HG03378 (cell line): ENCODE data around the gene HSD11B1L.
"Not testable (repeated sequence)": the region's sequence is repeated elsewhere in the genome, so short reads cannot be mapped to it uniquely, and the experiment has no call there.

Source experiments
- ATAC-seq: cut with Tn5 transposase; IDR thresholded peaks from one replicate; pipeline ENCODE4 v1.9.1; 2021; ENCODE audit warnings: mild to moderate bottlenecking, moderate library complexity; ENCODE audit not compliant: unreplicated experiment

The HSD11B1L gene

GRCh38 chr19:5686647-5687359 lies 6.0 kb downstream of the HSD11B1L start:
- ATAC-seq = peak; percentile 42

GRCh38 chr19:5687360-5688198 lies 6.8 kb downstream of the HSD11B1L start:
- ATAC-seq = no peak

GRCh38 chr19:5688262-5688881 lies 7.5 kb downstream of the HSD11B1L start:
- not testable (repeated sequence) for ATAC-seq

- ATAC-seq = peak; percentile 41
Observed at GRCh38 chr19:5690125-5690954, 9.5 kb downstream of the HSD11B1L start, which contains the start of gene RPL36. Gene RPL36, plus strand, starts transcription at chr19:5690295. Its CDS starts 213 bp downstream, at chr19:5690508.

GRCh38 chr19:5690955-5691821 lies 10.4 kb downstream of the HSD11B1L start:
- no peak for ATAC-seq

- ATAC-seq = no peak
Observed at GRCh38 chr19:5691822-5692722, 11.2 kb downstream of the HSD11B1L start.

- no peak for ATAC-seq
Observed at GRCh38 chr19:5692723-5693194, 11.9 kb downstream of the HSD11B1L start.

- ATAC-seq = no peak
Observed at GRCh38 chr19:5693195-5694166, 12.7 kb downstream of the HSD11B1L start.

- ATAC-seq = no peak
Observed at GRCh38 chr19:5694167-5694955, 13.5 kb downstream of the HSD11B1L start.

GRCh38 chr19:5694956-5695648 lies 14.3 kb downstream of the HSD11B1L start:
- no peak for ATAC-seq

GRCh38 chr19:5695649-5696195 lies 14.9 kb downstream of the HSD11B1L start:
- no peak for ATAC-seq

GRCh38 chr19:5696196-5697021 lies 15.6 kb downstream of the HSD11B1L start:
- ATAC-seq = no peak

- no peak for ATAC-seq
Observed at GRCh38 chr19:5697022-5697889, 16.4 kb downstream of the HSD11B1L start.
